ENCODE measurements around the gene CDKN1B.

Gene CDKN1B

DNA sequence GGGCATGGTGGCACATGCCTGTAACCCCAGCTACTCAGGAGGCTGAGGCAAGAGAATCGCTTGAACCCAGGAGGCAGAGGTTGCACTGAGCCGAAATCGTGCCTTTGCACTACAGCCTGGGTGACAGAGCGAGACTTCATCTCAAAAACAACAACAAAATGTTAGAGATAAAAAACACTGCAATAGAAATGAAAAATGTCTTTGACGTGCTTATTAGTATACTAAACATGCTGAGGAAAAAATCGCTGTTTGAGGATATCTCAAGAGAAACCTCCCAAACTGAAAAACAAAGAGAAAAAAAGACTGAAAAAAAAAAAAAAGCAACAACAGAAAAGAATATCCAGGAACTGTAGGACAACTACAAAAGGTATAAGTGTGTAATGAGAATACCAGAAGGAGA is 53.1 kb downstream of the CDKN1B start:
- no peak for DNase-seq

Data from NCI-H510A (cell line).